Right lung (tissue), 5 donors: ENCODE results near the gene OSBPL6. TPM values are rescaled to one million over a fixed set of nuclear protein-coding genes. Genes with fewer than 3 reads are reported as not detected.

Experiments
- DNase-seq, 2 donors: peaks; one replicate each; pipeline ENCODE4 v3.0.0-alpha.2; 2013
- polyA plus RNA-seq, 5 donors: library from polyadenylated mRNA; unstranded; fragments of 120-200 nt; gene quantifications; one replicate each; pipeline versions ENCODE4 v1.2.1 to v1.2.3, GENCODE V29; 2013; ENCODE audit warnings: inconsistent platforms in 1 of 5, low replicate concordance in 1 of 5; ENCODE audit not compliant: insufficient read length in 5 of 5, insufficient read depth in 1 of 5

OSBPL6 gene
- polyA plus RNA-seq, 5 donors, result 3.1 to 6.7 (median 5.7) TPM

GRCh38 chr2:178238154-178238521 lies 43.8 kb downstream of the OSBPL6 start:
- no peak for DNase-seq

DNA sequence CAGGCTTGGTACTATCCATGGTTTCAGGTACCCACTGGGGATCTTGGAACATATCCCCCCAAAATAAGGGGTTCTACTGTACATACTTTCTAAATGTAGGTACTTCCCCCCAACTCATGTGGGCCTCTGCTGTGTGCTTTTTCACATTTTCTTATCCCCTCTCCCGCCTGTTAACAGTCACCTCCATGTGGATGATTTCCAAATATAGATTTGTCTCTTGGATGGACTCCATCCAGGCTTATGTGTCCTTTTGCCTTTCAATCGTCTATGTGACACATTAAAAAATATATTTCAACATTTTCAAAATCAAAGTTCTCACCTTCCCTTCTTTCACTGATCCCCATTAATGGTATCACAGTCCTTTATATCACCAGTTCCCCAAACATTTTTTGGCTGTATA lies 44.4 kb downstream of the OSBPL6 start:
- no peak for DNase-seq

- peak; percentile 74 to 83 for DNase-seq
Measured at GRCh38 chr2:178241844-178242551, 47.7 kb downstream of the OSBPL6 start.

DNA sequence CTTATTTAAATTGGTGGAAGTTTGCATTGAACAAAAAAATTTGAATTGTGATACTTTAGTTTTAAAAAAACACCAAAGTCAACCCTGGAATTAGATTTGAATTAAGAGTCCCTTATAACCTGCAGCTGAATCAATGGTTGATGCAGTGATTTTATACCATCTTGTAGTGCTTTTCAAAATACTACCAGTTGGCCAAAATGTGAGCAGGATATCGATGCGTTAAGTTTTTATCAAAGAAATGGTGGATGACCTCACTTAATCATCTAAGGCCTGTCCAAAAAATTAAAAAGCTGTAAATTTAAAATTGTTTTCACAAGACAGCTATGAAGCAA lies 48.2 kb downstream of the OSBPL6 start:
- DNase-seq, result no peak

DNA sequence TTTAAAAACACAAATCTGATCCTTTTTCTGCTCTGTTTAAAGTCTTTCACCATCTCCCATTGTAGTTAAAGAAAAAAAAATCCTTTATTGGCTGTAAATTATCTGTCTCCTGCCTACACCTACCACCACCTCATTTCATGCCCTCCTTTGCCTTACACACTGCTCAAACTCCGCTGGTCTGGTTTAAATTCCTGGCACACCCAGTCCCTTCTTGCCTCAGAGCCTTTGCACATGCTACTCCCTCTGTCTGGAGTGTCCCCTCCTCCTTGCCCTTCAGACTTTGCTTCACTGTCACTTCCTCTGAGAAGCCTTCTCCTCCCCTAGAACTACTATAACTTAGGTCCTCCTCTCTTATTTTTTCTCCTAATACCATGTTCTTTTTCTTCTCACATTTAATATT lies 49.6 kb downstream of the OSBPL6 start:
- no peak for DNase-seq

GRCh38 chr2:178244777-178245176 lies 50.5 kb downstream of the OSBPL6 start:
- no peak for DNase-seq

DNA sequence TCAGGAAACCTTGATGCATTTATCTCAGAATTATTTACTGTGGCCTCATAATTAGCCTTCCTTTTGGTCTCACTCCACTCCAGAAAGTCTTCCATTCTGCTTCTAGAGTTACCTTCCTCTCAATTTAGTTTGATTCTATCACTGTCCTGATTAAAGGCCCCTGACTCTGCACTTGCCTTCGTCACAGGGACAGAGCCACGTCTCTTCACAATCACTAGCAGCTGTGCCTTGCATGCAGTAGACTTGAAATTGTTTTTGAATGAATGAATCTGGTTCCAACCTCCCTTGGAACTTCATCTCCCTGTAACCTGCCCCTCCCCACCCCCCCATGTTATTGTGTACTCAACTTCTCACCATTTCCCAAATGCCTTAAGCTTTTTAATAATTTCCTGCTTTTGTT lies 52.4 kb downstream of the OSBPL6 start:
- no peak for DNase-seq

DNA sequence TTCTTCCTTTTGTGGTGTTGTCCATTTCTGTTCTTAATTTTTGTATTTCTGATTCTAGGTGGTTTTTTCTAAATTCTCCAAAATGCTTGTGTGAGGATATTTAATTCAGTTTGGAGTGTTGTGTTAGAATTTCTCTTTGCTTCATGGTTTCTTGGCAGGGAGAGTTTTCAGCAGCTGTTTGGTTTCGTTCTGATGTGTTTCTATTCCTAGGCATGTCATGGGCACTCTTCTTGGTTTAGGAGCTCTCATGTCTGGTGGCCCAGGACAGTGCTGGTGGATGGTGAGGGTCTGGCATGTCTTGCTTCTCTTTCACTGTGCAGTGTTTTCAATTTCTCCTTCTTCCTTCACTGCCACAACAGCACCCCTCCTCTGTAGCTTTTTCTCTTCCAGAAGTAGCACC lies 52.9 kb downstream of the OSBPL6 start:
- DNase-seq, result no peak

- DNase-seq, result no peak
Measured at GRCh38 chr2:178250429-178250828, 56.1 kb downstream of the OSBPL6 start.

GRCh38 chr2:178251151-178251955 lies 57.0 kb downstream of the OSBPL6 start:
- peak; percentile 14 to 31 for DNase-seq

DNA sequence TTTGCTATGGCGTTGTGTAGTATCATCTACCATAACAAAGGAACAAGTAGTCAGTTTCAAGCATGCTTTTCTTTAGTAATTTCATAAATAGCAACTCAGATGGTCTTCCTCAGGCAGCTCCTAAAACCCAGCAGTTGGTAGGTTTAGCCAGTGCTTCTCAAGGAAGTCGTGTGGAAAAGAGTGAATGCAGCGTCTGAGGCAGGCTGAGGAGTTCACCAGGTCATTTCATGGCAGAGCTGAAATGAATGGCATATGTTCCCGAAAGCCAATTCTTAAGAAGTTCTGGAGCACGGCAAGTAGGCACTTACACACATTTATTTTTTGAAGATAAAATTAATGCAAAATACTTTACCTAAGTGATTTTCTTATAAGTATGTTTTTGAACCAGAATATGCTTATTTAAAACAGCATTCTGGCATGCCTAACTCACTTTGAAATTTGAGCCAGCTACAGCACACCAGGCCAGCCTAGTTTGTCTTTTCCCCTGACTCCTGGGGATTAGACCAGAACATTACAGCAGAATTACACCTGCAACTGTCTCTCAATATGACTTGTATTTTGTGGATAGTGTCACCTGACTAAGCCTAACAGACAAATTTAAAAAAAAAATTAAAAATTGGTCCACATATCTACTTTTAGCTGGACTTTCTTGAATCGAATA lies 62.2 kb downstream of the OSBPL6 start:
- no peak for DNase-seq

DNA sequence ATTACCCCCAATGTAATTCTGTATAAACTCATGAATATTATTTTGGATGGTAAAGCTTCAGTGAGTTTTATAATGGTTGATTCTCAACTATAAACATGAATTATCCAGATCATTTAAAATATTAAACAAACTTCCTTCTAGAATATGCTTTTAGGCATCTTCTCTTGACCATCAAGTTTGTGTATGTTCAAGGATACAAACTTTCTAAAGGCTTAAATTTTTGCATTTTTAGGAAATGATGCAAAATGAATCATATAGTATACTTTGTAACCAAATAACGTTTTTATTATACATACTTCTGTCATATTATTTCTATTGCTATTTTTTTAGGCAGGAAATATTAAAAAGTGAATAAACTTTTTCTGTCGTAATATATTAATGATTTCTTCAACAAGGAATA lies 62.8 kb downstream of the OSBPL6 start:
- DNase-seq, result no peak

DNA sequence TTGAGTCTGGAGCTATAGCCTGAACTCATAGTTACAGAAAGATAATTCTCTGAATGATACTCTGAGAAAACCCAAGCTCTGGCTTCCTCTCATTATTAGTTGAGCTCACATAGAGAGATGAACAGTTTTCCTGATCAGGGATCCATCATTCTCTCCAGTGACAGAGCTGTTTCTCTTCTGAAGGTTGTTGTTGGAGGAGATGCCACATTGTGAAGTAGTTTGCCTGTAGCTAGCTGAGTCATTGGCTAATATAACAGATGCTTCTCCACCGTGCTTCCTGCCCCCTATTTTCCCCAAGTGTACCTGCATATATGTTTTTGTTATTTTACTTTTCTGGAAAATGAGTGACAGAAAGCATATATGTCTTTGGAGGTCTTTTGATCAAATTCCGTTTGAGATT lies 64.6 kb downstream of the OSBPL6 start:
- DNase-seq, result no peak

DNA sequence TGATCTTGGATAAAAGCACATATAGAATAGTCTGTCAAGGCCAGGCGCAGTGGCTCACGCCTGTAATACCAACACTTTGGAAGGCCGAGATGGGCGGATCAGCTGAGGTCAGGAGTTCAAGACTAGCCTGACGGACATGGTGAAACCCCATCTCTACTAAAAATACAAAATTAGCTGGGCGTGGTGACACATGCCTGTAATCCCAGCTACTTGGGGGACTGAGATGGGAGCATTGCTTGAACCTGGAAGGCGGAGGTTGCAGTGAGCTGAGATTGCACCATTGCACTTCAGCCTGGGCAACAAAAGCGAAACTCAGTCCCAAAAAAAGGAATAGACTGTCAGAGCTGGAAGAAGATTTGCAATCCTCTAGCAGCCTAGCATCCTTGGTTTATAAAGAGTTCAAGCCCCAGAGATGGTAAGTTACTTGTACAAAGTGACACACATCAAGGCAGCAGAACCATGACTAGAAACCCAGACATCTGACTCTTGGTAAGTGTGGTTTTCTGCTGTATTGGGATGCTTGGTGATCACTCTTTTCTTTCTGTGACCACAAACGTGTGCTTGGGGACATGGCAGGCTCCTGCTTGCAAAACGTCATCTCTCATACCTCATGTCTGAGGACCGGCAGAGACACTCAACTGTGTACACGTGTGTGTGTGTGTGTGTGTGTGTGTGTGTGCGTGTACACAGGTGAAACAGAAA lies 69.0 kb downstream of the OSBPL6 start:
- no peak for DNase-seq

GRCh38 chr2:178264211-178264610 lies 69.9 kb downstream of the OSBPL6 start:
- no peak for DNase-seq

DNA sequence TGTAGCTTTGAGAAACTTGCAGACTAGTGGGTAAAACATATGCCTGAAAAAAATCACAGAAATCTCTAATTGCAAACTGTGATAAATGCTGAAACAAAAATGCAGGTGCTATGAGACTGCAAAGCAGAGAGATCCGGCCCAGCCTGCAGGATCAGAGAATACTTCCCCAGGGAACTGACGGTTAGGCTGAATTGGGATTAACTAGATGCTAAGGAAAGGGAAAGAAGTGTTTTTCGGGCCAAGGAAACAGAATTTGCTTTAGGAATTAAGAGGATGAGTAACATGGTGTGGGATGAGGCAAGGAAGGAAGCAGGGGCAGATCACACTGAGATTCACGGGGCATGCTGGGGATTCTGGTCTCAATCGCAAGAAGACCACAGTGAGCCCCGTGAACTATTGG lies 71.5 kb downstream of the OSBPL6 start:
- no peak for DNase-seq

GRCh38 chr2:178266445-178266844 lies 72.1 kb downstream of the OSBPL6 start:
- DNase-seq, result no peak

DNA sequence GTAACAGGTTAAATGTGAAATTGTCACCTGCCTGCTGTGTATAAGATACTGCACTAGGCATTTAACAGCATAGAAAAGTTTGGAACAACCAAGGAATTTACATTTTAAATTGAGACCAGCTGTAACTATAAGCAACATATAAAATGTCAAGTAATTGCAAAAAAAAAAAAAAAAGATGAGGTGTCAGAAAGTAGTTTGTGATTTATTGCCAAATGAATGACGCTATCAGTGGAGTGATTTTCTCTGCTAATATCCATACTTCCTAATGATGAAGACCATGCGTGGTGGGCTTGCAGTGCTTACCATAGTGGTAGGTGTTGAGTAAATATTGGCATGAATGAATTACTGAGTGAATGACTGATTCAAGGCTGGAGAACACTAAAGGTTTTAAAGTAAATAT lies 73.3 kb downstream of the OSBPL6 start:
- DNase-seq, result no peak

GRCh38 chr2:178268435-178268834 lies 74.1 kb downstream of the OSBPL6 start:
- no peak for DNase-seq

DNA sequence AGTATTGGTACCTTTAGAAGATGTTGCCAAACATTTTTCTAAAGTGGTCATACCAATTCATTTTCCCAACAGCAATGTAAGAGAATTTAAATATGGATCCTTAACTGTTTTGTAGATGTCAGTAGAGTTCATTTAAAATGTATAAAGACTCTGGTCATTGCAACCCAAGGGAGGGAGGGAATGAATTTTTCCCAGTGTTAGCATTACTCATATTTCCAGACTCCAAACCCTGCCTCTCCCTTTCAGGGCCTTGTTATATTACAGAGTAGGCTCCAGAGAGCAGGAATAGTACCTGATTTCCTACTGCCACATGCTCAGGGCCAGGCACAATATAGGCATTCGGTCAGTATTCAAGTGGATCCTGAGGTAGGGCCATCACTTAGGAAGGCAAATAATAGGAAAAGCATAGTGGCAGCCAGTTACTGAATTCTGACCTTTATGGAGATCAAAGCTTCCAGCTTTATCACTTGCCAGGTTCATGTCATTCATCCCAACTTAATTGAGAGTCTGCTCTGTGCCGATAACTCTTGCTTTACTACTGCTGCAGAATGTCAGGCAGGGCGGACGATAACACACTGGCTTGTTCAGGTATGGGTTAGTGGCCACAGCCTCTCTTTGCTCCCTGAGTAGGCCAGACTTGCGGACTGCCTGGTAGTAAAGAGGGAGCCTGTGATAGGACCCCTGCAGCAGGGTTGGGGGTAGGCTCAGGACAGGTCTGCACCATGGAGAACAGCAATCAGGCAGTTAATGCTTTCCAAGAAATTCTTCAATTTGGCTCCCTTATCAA lies 75.3 kb downstream of the OSBPL6 start:
- no peak for DNase-seq

DNA sequence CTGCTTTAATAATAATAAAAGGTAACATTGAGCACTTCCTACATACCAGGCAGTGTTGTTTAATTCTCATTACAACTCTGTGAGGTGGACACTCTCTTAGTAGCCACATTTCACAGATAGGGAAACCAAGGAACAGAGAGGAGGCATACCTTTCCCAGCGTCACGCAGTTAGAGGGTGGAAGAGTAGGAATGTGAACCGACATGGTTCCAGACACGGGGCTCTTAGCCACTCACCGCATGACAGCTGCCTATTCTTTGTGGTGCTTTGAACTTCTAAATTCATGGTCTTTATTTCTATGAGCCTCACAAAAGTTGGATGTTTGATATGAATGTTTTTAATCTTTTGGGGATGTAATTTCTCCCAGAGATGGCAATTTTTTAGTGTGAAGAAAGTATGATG lies 76.0 kb downstream of the OSBPL6 start:
- no peak for DNase-seq

DNA sequence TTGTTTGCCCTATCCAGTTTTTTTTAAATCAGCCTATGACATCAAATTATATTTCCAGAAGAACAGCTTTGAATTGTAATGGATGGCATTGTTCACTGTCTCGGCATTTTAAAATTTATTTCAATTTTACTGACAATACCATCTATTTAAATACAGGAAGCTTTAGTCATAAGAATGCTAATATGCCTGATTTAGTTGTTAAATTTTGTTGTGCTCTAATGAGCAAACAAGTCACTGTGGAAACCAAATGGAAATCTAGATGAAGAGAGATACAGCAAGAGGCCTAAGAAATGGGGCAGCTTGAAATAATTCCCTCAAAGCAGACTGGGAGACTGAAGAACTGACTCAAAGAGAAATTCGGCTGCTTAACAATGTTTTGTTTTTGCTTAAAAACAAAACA lies 76.8 kb downstream of the OSBPL6 start:
- DNase-seq, result no peak
